OCI-M1 (cell line): ENCODE data around the gene ENAH.
"Not testable (repeated sequence)": the region's sequence is repeated elsewhere in the genome, so short reads cannot be mapped to it uniquely, and the experiment has no call there.

Experiments
- DNase-seq: peaks from one replicate; lab custom pipeline; 2025; lab: John Stamatoyannopoulos, UW

Gene ENAH

DNA sequence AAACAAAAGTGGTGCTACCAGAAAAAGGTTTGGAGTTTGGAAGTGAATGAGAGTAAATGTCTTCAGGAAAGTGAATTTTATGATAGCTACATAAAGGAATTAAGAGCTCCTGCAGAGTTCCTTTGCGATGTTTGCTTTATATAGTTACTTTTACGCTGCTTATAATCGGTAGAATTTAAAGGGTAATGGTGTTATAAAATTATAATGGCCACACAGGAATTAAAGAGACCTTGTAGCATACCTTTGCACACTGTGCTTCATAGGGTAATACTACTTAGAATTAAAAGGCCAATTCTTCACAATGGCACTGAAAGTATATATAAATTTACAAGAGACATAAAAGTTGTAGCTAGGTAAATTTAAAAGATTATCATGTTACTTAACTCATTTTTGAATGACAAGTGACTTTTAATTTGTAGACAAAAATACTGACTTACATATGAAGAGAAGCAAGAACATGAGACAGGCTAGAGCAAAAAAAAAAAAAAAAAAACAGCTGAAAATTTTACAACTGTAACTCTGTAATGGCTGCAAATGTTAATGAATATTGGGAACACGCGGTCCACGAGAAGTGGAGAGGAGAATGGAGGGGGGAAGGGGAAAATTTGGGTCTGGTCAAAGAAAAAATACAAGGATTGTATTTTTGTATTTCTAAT lies 159.2 kb downstream of the ENAH start:
- DNase-seq, result no peak

DNA sequence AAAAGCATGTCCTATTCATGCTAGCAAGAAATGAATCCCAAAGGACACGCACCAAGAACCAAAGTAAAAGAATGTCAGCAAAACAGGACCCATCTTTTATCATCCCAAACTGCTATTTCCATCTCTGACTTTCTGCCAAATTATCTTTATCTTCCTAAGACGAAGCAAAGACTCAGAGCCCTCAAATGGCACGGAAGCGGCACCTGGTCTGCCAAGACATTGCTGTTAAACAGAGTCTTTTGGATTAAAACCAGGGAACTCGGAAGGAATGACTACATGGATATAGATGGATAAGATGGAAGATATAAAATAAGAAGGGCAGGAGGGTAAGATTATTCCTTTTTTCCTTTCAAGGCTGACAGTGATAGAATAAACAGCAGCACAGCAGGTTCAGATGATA lies 164.2 kb downstream of the ENAH start:
- DNase-seq, result no peak

- DNase-seq, result no peak
These were observed 166.1 kb downstream of the ENAH start for GRCh38 chr1:225486856-225487255.

DNA sequence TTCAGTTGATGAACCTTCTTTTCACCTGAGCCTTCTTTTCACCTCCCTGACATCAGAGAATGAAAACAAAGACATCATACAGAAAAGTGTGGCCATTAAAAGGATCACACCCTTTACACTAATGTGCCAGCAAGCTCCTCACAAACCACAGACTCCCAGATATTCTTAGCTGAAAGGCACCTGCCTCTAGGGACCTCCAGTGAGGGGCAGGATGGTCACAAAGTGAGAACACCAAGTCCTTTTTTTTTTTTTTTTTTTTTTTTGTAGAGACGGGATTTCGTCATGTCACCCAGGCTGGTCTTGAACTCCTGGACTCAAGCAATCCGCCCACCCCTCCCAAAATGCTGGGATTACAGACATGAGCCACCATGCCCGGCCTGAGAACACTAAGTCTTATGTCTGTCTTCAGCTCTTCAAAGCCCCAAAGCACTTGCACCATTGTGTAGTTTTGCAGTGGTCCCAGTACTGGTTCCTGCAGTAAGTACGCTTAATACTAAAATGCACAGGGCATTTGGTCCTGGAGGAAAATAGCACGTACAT lies 166.9 kb downstream of the ENAH start:
- no peak for DNase-seq

DNA sequence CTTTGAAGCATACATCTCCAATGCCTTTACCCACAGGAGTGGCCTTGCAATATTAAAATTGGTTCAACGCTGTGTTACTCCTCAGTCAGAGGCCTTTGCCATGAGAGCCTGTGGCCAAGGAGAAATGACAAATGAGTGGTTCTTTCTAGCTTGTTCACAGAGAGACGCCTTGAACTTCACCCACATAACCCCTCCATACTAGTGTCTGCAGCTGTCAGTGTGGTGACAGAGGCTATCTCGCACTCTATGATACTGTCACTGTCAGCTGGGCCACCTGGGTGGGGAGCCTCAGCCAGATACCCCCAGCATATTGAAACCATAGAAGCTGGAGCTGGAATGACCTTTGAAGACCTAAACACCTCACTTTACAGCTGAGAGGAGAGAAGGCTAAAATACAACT lies 167.7 kb downstream of the ENAH start:
- no peak for DNase-seq

DNA sequence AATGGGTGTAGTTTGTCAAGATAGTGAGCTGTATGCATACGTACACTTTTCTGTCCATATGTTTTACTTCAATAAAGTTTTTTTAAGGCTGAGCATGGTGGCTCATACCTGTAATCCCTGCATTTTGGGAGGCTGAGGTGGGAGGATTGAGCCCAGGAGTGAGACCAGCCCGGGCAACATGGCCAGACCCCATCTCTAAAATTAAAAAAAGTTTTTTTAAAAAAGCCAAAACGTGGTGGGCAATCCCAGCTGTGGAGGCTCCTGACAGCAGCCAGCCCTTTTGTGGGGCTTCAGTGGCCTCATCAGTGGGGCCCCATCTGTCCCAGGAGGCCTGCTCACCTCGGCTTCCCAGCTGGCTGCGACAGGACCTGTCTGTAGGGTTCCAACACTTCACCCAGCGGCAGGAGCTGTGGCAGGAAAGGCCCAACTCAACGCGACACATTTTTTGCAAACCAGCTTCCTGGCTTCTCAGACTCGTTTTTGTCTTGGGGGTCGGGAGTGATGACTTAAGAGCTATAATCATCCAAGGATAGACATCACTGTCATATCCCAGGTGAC lies 168.2 kb downstream of the ENAH start:
- no peak for DNase-seq

- no peak for DNase-seq
These were observed 168.9 kb downstream of the ENAH start for GRCh38 chr1:225483818-225484656.

GRCh38 chr1:225482421-225482950 lies 170.4 kb downstream of the ENAH start:
- no peak for DNase-seq

DNA sequence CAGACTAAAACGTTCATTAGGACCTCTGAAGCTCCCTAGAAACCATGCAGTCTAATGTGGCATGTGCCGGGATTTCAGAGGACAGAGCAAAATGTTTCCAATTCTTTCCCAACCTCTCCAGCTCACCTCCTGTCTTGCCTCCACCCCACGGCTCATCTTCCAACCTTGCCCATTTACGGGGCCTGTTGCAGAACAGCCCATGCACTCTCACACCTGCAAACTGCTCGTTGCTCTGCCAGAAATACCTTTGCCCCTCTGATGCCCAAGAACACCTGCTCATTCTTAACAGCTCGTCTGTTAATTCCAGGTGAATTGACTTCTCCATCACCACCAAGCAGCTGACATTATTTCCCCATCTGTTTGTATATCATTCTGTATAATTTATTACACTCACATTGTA lies 171.2 kb downstream of the ENAH start:
- DNase-seq, result no peak

DNA sequence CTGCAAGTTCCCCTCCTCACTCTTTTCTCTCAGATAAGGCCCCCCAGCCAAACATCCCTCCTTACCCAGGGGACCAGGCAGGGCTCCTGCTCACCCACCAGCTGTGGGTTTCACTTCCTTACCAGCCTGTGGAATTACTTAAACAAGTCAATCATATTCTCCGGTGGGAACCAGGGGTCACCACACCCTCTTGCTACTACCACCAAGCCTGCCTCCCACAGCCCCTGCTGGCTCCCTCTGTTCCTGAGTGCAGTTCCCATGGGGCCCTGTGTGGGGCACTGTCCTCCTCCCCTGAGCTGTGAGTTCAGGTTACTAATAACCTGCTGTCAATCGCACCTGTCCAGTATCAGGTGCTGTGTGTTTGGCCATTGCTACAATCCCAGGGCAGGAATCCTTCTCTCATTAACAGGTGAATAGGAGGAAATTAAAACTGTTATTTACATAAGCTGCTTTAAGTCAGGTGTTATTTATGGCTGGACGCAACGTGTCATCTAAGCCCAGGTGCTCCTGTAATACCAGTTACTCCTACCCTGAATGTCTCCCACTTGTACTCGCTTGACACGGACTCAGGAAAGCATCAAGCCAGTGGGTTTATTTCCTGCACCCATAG lies 172.0 kb downstream of the ENAH start:
- peak; percentile 62 for DNase-seq

DNA sequence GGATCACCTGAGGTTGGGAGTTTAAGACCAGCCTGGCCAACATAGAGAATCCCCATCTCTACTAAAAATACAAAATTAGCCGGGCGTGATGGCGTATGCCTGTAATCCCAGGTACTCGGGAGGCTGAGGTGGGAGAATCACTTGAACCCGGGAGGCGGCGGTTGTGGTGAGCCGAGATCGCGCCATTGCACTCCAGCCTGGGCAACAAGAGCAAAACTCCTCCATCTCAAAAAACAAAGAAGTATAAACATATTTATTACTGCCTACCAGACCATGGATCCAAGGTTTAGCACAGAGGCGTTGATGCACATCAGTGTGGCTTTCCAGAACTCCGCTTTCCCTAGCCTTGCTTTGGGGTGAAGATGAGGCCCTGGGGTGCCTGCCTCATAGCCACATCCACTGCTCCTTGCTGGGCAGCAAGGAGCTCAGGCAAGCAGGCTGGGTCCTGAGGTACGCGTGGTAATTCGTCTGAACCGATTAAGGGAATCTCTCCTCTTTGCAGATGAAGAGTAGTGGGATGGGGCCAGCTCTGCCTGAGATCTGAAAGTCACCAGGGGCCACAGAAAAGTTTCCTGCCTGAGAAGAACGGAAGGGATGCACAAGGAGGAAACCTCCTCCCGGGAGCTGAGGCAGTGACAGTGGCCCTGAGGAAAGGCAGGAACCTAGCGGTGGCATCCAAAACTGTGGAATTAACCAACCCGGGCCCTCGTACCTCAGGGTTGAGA lies 172.8 kb downstream of the ENAH start:
- DNase-seq, result no peak

DNA sequence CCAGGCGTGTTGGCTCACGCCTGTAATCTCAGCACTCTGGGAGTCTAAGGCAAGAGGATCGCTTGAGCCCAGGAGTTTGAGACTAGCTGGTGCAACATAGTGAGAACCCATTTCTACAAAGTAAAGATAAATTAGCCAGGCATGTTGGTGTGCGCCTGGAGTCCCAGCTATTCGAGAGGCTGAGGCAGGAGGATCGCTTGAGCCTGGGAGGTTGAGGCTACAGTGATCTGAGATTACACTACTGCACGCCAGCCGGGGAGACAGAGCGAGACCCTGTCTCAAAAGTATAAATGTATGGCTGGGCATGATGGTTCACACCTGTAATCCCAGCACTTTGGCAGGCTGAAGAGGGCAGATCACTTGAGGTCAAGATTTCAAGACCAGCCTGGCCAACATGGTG lies 173.6 kb downstream of the ENAH start:
- no peak for DNase-seq

DNA sequence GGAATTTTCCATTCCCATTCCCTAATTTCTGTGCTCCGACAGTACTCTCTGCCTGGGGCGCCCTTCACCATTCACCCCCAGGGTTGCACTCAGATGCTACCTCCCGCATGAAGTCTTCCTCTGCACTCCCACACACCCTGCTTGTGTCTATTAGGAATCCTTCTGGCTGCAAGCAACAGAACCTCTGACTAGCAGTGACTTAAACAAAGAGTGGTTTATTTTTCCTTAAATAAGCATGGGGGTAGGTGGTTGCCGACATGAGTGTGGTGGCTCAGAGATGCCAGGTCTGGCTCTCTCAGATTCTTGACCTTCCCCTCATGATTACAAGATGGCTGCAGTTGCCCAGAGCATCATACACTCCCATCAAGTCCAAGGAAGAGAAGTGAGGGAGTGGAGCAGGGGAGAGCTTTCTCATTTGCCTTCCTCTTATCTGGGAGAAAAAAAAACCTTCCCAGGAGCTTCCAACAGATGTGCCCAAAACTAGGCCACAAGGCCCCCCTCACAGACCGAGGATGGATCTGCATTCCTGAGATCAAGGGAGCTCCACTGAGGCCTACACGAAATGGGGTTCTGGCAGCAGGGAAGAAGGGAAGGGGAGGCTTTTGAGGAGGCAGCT lies 175.5 kb downstream of the ENAH start:
- no peak for DNase-seq

DNA sequence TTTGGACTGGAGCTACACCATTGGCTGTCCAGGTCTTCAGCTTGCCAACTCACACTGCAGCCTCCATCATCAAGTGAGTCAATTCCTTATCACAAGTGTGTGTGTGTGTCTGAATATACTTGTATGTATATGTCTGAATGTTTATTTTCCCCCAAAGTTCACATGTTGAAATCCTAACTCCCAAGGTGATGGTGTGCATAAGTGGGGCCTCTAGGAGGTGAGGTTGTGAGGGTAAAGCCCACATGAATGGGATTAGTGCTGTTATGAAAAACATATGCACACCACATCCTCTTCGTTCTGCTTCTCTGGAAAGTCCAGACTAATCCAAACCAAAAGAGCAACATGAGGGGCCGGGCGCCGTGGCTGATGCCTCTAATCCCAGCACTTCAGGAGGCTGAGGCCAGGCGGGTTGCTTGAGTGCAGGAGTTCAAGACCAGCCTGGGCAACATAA lies 176.4 kb downstream of the ENAH start:
- DNase-seq, result no peak

GRCh38 chr1:225476100-225476511 lies 176.8 kb downstream of the ENAH start:
- no peak for DNase-seq

DNA sequence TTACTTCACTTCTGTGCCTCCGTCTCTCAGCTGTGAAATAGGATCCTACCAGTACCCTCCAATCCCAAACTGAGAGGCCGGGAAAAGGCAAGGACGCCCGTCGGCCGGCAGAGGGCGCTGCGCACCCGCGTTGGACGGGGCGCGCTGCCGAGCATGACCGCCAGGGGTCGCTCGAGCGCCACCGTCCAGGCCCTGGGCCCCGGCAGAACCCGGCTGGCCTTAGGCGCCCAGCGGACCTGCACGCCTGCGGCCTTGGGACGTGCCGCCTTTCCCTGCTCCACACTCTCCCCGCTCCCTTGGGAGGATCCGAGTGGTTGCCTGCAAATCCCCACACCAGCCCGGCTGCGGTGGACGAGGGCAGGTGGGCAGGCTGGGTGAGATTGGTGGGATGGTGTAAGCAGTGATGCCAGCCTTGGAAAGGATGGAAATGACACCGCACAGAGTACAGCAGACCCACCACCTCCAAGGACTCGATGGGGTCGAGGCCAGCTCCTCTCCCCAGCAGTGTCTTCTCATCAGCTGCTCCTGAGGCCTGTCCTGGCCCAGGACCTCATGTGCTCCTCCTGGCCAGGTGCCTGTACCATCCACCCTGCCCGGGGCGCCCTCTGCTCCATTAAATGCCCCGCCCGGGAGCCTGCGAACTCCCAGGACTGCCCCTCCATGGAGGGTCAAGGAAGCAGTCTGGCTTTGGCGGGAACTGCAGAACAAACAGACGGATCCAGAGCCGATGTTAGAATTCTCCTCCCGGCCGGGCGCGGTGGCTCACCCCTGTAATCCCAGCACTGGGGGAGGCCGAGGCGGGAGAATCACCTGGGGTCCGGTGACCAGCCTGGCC lies 177.7 kb downstream of the ENAH start:
- peak; percentile 84 for DNase-seq

- DNase-seq, result no peak
These were observed 178.4 kb downstream of the ENAH start for GRCh38 chr1:225474439-225474985.

DNA sequence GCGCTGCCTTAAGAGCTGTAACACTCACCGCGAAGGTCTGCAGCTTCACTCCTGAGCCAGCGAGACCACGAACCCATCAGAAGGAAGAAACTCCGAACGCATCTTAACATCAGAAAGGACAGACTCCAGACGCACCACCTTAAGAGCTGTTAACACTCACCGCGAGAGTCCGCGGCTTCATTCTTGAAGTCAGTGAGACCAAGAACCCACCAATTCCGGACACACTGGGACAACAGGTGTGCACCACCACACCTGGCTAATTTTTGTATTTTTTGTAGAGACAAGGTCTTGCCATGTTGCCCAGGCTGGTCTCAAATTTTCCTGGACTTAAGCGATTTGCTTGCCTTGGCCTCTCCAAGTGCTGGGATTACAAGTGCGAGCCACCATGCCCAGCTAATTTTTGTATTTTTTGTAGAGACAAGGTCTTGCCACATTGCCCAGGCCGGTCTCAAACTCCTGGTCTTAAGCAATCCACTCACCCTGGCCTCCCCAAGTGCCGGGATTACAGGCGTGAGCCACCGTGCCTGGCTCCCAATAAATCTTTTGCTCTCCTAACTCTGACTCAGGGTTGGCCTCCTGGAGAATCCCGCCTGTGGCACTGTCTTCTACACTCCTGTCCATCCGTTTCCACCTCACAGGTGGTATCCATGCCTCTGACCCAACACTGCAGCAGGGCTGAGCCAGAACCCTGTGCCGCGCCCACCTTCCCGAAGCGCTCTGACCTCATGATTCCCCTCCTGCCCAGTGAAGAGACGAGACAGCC lies 179.1 kb downstream of the ENAH start:
- not testable (repeated sequence) for DNase-seq

- DNase-seq, result not testable (repeated sequence)
These were observed 179.7 kb downstream of the ENAH start for GRCh38 chr1:225473266-225473665.
